Neural cell (in vitro differentiated cells): Measurements from ENCODE around the gene DGKG.

Experiments used
- EP300 ChIP-seq: fragments of 450-650 bp; conservative IDR thresholded peaks from 2 replicates; pipeline ENCODE4 v1.6.1; 2014; ENCODE audit warnings: antibody characterized with exemption, mild to moderate bottlenecking, moderate library complexity; ENCODE audit not compliant: poor library complexity, severe bottlenecking
- MXI1 ChIP-seq: fragments of 450-650 bp; conservative IDR thresholded peaks from 2 replicates; pipeline ENCODE4 v1.6.1; 2014; ENCODE audit warnings: antibody characterized with exemption, mild to moderate bottlenecking; ENCODE audit not compliant: poor library complexity, severe bottlenecking
- TF ChIP-seq, protein P1 (sequence below): fragments of 450-650 bp; IDR thresholded peaks from 2 replicates; pipeline ENCODE4 v1.5.1; 2014; ENCODE audit warnings: antibody characterized with exemption, mild to moderate bottlenecking, moderate library complexity; ENCODE audit not compliant: poor library complexity, severe bottlenecking

DNA sequence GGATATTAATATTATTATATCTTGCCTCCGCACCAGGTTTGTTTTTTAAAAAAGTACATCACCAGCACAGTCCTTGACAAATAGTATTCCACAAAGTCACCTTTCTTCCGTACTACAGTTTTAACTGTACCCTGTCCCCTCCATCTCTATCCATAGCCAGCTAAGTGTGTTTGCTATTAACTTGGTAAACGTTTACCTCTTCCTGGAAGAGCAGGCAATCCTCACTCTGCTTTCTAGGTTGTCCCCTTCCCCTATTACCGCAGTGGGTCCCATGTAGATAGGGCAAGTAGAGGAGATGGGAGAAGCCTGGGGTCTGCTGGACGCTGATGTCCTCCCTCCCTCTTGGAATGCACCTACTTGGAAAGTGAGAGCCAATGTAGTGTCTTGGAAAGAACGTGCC lies 169.2 kb downstream of the DGKG start:
- TF ChIP-seq EP300 (no peak), MXI1 (no peak)
- TF ChIP-seq, protein P1, sequence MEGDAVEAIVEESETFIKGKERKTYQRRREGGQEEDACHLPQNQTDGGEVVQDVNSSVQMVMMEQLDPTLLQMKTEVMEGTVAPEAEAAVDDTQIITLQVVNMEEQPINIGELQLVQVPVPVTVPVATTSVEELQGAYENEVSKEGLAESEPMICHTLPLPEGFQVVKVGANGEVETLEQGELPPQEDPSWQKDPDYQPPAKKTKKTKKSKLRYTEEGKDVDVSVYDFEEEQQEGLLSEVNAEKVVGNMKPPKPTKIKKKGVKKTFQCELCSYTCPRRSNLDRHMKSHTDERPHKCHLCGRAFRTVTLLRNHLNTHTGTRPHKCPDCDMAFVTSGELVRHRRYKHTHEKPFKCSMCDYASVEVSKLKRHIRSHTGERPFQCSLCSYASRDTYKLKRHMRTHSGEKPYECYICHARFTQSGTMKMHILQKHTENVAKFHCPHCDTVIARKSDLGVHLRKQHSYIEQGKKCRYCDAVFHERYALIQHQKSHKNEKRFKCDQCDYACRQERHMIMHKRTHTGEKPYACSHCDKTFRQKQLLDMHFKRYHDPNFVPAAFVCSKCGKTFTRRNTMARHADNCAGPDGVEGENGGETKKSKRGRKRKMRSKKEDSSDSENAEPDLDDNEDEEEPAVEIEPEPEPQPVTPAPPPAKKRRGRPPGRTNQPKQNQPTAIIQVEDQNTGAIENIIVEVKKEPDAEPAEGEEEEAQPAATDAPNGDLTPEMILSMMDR: no peak
